GM12892 (cell line): ENCODE data around the gene SMO.
"Not testable (repeated sequence)": the region's sequence is repeated elsewhere in the genome, so short reads cannot be mapped to it uniquely, and the experiment has no call there.

Source experiments
- DNase-seq: peaks from one replicate; pipeline ENCODE4 v3.0.0; 2011; ENCODE audit not compliant: insufficient read length
- FAIRE-seq: peaks from 2 replicates; lab custom pipeline; 2011; peaks lifted over from hg19 to GRCh38; lab: Jason Lieb, UNC
- POLR2A ChIP-seq: IDR thresholded peaks from 2 replicates; pipeline ENCODE4 v1.6.1; 2011; ENCODE audit warnings: low read depth, low read length, control low read depth
- POLR2AphosphoS5 ChIP-seq: IDR thresholded peaks from 2 replicates; pipeline ENCODE4 v1.6.1; 2011; ENCODE audit warnings: low read depth, low read length, control low read depth
- TAF1 ChIP-seq: IDR thresholded peaks from 2 replicates; pipeline ENCODE4 v1.6.1; 2011; ENCODE audit warnings: low read depth, mild to moderate bottlenecking, control low read depth, low read length, borderline replicate concordance

The SMO gene

DNA sequence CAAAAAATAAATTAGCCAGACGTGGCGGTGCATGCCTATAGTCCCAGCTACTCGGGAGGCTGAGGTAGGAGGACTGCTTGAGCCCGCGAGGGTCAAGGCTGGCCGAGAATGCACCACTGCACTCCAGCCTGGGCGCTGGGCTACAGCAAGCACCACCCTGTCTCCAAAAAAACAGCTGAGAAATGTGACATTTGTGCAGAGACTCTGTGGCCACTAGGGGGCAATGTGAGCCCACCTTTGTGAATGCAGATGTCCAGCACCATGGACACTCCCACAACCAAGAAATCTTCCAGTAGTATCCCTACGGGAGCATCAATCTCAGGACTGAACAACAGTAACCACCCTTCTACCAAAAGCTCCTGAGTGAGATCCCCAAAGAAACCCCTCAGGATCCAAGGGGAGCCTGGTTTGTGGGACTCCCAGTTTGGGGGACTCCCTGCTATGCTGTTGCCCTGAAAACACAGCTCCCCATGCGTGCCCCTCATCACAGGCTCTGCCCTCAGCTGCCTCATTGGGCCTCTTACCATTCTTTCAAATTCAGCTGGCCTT is 30.2 kb downstream of the SMO start:
- TF ChIP-seq TAF1 (no peak), POLR2AphosphoS5 (no peak), POLR2A (no peak)
- DNase-seq = peak; percentile 55
- FAIRE-seq = peak; percentile 60

DNA sequence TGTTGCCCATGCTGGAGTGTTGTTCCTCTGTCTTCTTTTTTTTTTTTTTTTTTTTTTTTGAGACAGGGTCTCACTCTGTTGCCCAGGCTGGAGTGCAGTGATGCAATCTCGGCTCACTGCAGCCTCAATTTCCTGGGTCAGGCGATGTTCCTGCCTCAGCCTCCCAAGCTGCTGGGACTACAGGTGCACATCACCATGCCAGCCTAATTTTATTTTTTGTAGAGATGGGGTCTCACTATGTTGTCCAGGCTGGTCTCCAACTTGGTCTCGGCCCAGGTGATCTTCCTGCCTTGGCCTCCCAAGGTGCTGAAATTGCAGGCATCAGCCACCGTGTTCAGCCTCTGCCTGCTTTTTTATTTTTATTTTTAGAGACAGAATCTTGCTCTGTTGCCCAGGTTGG is 30.7 kb downstream of the SMO start:
- not testable (repeated sequence) for FAIRE-seq, DNase-seq

DNA sequence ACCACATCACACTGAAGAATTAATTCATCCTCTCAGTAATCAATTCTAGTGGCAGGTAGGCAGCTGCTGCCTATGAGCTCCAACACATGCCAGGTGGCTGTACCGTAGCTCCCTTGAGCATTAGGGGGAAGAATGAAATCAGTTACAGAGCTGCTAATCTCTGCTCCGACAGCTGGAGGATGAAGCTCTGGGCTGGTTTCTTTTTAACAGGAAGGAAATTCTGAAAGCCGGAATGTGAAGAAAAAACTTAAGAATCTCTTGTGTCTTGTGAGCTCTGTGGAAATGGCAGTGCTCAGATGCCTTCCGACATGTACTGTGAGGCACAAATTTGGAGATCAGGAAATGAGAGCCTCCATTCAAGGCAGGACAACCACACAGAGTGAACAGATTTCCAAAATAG is 33.6 kb downstream of the SMO start:
- DNase-seq (no peak), FAIRE-seq (no peak)
- TF ChIP-seq POLR2A = no peak
- no peak for TF ChIP-seq POLR2AphosphoS5
- TF ChIP-seq TAF1 = no peak

- peak; percentile 90 for DNase-seq
- no peak for TF ChIP-seq POLR2AphosphoS5
- peak; percentile 46; the same call in 1 of the 2 replicates for TF ChIP-seq POLR2A
- FAIRE-seq = peak; percentile 87
These were observed 36.1 kb downstream of the SMO start, which contains the start of gene AHCYL2 for GRCh38 chr7:129224251-129225205. Gene AHCYL2 (plus strand): TSS chr7:129225030.

DNA sequence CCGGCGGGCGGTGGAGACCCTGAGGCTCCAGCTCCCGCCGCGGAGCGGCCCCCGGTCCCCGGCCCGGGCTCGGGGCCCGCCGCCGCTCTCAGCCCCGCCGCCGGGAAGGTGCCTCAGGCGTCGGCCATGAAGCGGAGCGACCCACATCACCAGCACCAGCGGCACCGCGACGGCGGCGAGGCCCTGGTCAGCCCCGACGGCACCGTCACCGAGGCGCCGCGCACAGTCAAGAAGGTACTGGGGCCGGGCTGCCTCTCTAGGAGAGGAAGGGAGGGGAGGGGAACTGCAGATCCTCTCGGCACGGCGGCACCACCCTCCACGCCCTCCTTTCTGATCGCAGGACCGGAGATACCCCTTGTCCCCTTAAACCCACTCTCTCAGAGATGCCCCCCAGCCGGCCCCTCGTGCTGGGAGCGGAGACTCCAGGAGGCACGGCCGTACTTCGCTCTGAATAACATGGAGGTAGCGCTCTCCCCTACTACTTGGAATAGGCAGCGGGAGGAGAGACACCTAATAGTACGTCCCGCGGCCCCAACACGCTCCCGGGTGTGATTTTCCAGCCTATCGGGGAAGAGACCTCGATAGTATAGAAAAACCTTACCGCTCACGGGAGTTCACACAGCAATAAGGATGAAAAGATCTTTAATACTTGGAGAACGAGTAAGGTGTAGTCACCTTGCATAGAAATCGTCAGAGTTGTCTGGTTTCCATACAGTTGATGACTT is 36.9 kb downstream of the SMO start:
- no peak for TF ChIP-seq TAF1
- FAIRE-seq (peak; percentile 64), DNase-seq (no peak)

- TF ChIP-seq POLR2AphosphoS5 = no peak
- no peak for TF ChIP-seq TAF1
- no peak for TF ChIP-seq POLR2A
- DNase-seq = no peak
- FAIRE-seq = no peak
These were observed 37.6 kb downstream of the SMO start for GRCh38 chr7:129225931-129226572.

DNA sequence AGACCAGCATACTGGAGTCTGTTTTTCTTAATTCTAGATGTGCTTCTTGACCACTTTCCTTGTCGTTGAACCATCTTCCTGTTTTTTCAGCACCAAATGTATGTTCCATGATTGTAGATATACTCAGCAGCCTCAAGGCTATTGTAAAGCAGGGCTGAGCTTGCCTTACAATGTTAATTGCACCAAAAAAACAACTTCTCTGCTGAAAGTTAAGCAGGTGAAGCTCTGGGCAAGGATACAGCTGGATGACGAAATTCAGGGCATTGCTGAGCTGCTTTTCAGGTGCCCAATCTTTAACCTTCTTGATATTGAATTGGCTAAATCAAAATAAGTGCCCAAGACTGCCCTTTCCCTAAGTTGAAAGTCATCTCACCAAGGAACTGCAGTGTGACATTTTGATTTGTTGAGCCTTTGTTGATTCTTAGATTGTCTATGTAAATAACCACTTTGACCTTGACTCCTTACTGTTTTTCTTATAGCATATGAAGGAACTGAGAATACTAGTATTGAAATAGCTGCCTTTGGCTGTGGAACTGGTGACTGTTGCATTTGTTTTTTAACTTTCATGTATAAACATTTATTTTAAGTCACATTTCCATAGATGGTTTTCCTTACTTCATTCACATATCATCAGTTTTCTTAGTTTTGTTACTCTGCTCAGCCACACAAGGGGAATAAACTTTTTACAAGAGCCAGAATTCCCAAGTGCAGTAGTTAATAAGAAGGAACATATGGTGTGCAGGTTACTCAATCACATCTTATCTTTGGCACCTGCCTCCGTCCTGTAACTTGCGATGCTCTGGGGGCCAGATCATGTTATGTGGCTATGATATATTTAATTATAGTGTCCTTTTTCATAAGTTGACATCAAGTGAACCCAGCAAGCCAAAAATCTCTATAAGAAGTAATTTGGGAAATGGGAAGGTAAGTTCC is 39.5 kb downstream of the SMO start:
- DNase-seq (no peak), FAIRE-seq (no peak)
- TF ChIP-seq TAF1 (no peak), POLR2A (no peak), POLR2AphosphoS5 (no peak)

GRCh38 chr7:129228633-129229032 is 40.2 kb downstream of the SMO start:
- TF ChIP-seq POLR2AphosphoS5 (no peak), TAF1 (no peak), POLR2A (no peak)
- FAIRE-seq (no peak), DNase-seq (no peak)

GRCh38 chr7:129231666-129232065 is 43.2 kb downstream of the SMO start:
- TF ChIP-seq POLR2A = no peak
- TF ChIP-seq TAF1 = no peak
- TF ChIP-seq POLR2AphosphoS5 = no peak
- FAIRE-seq (peak; percentile 30), DNase-seq (no peak)

DNA sequence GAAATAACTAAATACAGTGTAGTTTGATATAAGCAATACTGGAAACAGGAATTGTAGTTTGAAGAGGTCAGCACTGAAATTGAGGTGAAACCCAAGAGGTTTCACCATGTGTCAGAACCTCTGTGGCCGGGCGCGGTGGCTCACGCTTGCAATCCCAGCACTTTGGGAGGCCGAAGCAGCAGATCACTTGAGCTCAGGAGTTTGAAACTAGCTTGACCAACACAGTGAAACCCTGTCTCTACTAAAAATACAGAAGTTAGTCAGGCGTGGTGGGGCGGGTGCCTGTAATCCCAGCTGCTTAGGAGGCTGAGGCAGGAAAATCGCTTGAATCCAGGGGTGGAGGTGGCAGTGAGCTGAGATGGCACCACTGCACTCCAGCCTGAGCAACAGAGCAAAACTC is 50.1 kb downstream of the SMO start:
- no peak for FAIRE-seq
- no peak for DNase-seq

DNA sequence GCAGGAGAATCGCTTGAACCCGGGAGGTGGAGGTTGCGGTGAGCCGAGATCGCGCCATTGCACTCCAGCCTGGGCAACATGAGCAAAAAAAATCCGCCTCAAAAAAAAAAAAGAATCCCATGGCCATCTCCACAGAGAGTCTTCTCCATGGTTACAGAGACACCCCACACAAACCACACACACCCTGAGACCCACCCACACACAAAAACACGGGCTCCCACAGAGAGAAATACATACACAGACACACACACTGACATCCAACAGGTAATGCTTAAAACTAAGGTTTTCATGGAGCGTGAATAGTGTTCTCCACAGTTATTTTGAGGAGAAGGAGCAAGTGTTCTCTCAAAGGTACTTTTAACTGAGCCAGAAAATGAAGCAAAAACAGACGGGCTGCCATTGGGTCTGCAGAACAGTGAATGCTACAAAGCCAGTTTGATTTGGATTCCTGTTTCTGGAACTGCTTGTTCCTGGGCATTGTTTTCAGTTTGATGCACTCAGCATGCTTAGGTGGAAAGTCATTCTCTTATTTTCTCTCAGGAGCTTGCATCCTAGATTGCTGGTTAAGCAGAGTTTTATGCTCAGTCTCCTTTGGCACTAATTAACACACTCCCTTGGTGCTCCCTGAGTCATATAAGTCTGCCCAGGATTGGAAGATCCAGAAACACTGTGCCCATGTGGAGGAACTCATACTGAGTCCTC is 51.8 kb downstream of the SMO start:
- TF ChIP-seq TAF1 (no peak), POLR2A (no peak)
- FAIRE-seq (no peak), DNase-seq (no peak)

More for the DNA sequence above, 50.1 kb downstream of the SMO start:
- TF ChIP-seq POLR2A = no peak
- TF ChIP-seq TAF1 = no peak
- no peak for TF ChIP-seq POLR2AphosphoS5
